Measurements from ENCODE around the gene CELF4. TPM values are rescaled to one million over a fixed set of nuclear protein-coding genes. Genes with fewer than 3 reads are reported as not detected.

The CELF4 gene
- total and polyA plus RNA-seq, 10 of the 15 experiments (the other 5 are each of a cell fraction or from before 2014, with no cell fraction given), result 0.03 to 0.32 TPM; not detected in 8

DNA sequence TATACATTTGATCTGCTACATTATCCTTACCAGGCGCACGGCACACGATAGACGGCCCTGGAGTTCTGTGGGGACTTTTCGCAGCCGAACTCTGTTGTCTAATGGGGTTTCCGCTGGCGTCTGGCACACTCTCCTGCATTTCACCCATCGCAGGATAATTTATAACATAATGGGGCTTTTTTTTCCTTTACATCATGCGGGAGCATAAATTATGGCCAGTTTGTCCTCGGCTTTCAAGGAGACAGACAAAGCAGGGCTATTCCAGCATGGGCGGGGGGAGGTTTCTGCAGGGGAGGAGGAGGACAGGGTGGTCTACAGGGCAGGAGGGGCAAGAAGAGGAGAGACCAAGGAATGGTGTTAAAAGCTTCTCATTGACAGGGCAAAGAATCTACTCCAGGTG lies 279.8 kb downstream of the CELF4 start (continued):
- no peak for TF ChIP-seq KDM1A (IDR thresholded peaks at IDR 0.05; ENCODE audit: borderline replicate concordance)

DNA sequence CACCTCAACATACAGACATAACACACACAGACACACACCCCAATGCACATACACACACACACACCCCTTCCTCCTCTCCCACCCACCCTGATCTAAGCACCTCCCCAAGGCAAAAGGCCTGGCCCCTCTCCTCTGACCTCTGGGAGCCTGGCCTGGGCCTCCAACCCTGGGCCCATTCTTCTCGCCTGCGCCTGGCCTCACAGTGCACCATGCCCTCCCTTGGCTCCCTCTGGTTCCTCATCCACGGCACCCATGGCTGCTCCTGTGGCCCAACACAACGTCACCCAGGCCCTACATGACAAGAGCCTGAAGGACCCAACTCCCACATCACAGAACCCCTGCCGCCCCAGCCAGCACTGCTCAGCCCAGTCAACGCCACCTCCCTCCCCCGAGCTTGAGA lies 281.3 kb downstream of the CELF4 start:
- ChIA-PET CTCF (no interaction called here), POLR2A (no interaction called here), RAD21 (ENCODE audit: unreplicated experiment) (no interaction called here), SMC1A (ENCODE audit: uncharacterized antibody, unreplicated experiment) (no interaction called here)
- no TSS peak for BruUV-seq (replicated peaks)
- no peaks in the 10 kb centered on the region for H3K36me3 ChIP-seq (ENCODE audit: control insufficient read depth in 2 of 2, insufficient read depth in 2 of 2, low read length in 1 of 2)
- no peak overlapping the region for H3K4me3 ChIP-seq
- no peak for FAIRE-seq
- H3K4me2 ChIP-seq (ENCODE audit: control insufficient read depth, insufficient read depth), result no peak overlapping the region
- H3K27ac ChIP-seq (ENCODE audit: control insufficient read depth, insufficient read depth), result no peak overlapping the region
- no peaks in the 10 kb centered on the region for H3K4me1 ChIP-seq (ENCODE audit: control insufficient read depth, insufficient read depth, low read length)
- DNase-seq (ENCODE audit: low read depth, low spot score), result no peak
- H3K79me2 ChIP-seq (ENCODE audit: control insufficient read depth, insufficient read depth, low read length), result no peaks in the 10 kb centered on the region
- TF ChIP-seq CBX3 (IDR thresholded peaks at IDR 0.05; ENCODE audit: borderline replicate concordance, low read depth) (no peak), FOXK2 (IDR thresholded peaks at IDR 0.05) (no peak), SPI1 (IDR thresholded peaks at IDR 0.05; ENCODE audit: borderline replicate concordance, insufficient read depth, low read depth, low read length) (no peak), TBL1XR1 (IDR thresholded peaks at IDR 0.05; ENCODE audit: low read depth, low read length) (no peak), ZNF217 (IDR thresholded peaks at IDR 0.05) (no peak), SUZ12 (IDR thresholded peaks at IDR 0.05; ENCODE audit: unreplicated experiment) (no peak), TAF1 (IDR thresholded peaks at IDR 0.05; ENCODE audit: borderline replicate concordance, low read depth, low read length) (no peak), NR2C2 (IDR thresholded peaks at IDR 0.05; ENCODE audit: borderline replicate concordance, control insufficient read depth, insufficient read length, low read depth) (no peak), SMAD5 (IDR thresholded peaks at IDR 0.05; ENCODE audit: low read depth) (no peak), EP300 (IDR thresholded peaks at IDR 0.05; ENCODE audit: borderline replicate concordance in 1 of 2, control insufficient read depth in 1 of 2, low read depth in 2 of 2, low read length in 2 of 2) (no peak)
- TF ChIP-seq, protein P1, sequence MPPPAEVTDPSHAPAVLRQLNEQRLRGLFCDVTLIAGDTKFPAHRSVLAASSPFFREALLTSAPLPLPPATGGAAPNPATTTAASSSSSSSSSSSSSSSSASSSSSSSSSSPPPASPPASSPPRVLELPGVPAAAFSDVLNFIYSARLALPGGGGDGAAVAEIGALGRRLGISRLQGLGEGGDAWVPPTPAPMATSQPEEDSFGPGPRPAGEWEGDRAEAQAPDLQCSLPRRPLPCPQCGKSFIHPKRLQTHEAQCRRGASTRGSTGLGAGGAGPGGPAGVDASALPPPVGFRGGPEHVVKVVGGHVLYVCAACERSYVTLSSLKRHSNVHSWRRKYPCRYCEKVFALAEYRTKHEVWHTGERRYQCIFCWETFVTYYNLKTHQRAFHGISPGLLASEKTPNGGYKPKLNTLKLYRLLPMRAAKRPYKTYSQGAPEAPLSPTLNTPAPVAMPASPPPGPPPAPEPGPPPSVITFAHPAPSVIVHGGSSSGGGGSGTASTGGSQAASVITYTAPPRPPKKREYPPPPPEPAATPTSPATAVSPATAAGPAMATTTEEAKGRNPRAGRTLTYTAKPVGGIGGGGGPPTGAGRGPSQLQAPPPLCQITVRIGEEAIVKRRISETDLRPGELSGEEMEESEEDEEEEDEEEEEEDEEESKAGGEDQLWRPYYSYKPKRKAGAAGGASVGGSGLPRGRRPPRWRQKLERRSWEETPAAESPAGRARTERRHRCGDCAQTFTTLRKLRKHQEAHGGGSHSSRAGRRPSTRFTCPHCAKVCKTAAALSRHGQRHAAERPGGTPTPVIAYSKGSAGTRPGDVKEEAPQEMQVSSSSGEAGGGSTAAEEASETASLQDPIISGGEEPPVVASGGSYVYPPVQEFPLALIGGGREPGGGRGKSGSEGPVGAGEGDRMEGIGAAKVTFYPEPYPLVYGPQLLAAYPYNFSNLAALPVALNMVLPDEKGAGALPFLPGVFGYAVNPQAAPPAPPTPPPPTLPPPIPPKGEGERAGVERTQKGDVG (CRISPR knock-in tag; IDR thresholded peaks at IDR 0.05), result no peak
- TF ChIP-seq, protein P2, sequence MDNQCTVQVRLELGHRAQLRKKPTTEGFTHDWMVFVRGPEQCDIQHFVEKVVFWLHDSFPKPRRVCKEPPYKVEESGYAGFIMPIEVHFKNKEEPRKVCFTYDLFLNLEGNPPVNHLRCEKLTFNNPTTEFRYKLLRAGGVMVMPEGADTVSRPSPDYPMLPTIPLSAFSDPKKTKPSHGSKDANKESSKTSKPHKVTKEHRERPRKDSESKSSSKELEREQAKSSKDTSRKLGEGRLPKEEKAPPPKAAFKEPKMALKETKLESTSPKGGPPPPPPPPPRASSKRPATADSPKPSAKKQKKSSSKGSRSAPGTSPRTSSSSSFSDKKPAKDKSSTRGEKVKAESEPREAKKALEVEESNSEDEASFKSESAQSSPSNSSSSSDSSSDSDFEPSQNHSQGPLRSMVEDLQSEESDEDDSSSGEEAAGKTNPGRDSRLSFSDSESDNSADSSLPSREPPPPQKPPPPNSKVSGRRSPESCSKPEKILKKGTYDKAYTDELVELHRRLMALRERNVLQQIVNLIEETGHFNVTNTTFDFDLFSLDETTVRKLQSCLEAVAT (IDR thresholded peaks at IDR 0.05), result no peak
- TF ChIP-seq, protein P3, sequence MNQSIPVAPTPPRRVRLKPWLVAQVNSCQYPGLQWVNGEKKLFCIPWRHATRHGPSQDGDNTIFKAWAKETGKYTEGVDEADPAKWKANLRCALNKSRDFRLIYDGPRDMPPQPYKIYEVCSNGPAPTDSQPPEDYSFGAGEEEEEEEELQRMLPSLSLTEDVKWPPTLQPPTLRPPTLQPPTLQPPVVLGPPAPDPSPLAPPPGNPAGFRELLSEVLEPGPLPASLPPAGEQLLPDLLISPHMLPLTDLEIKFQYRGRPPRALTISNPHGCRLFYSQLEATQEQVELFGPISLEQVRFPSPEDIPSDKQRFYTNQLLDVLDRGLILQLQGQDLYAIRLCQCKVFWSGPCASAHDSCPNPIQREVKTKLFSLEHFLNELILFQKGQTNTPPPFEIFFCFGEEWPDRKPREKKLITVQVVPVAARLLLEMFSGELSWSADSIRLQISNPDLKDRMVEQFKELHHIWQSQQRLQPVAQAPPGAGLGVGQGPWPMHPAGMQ (IDR thresholded peaks at IDR 0.05; ENCODE audit: borderline replicate concordance), result no peak
- TF ChIP-seq, protein P4, sequence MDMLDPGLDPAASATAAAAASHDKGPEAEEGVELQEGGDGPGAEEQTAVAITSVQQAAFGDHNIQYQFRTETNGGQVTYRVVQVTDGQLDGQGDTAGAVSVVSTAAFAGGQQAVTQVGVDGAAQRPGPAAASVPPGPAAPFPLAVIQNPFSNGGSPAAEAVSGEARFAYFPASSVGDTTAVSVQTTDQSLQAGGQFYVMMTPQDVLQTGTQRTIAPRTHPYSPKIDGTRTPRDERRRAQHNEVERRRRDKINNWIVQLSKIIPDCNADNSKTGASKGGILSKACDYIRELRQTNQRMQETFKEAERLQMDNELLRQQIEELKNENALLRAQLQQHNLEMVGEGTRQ (IDR thresholded peaks at IDR 0.05; ENCODE audit: borderline replicate concordance, low read depth, low read length), result no peak
- in situ Hi-C loops (cut with MboI) (no loop called here), intact Hi-C loops (cut with micrococcal nuclease; ENCODE audit: unreplicated experiment) (no loop called here)
- no peak for ATAC-seq
- H4K20me1 ChIP-seq (ENCODE audit: control insufficient read depth, insufficient read depth), result no peaks in the 10 kb centered on the region
- H2AFZ ChIP-seq (ENCODE audit: control insufficient read depth, low read depth, low read length), result no peak overlapping the region
- no peaks in the 10 kb centered on the region for H3K9me3 ChIP-seq (replicated peaks; ENCODE audit: control insufficient read depth, insufficient read depth, low read length)
- no peaks in the 10 kb centered on the region for H3K27me3 ChIP-seq (replicated peaks in 1 of 2; ENCODE audit: control insufficient read depth in 2 of 2, insufficient read depth in 2 of 2, low read length in 1 of 2)
- no peak overlapping the region for H3K9ac ChIP-seq (ENCODE audit: control insufficient read depth, insufficient read depth, low read length)
- 54% methylated on average over 7 of the region's 7 CpGs for WGBS (ENCODE audit: insufficient coverage, insufficient replicate concordance, low lambda C conversion rate, missing lambda C conversion rate)

Measured in GM12878 (cell line).